ENCODE data around the gene SOX1.

DNA sequence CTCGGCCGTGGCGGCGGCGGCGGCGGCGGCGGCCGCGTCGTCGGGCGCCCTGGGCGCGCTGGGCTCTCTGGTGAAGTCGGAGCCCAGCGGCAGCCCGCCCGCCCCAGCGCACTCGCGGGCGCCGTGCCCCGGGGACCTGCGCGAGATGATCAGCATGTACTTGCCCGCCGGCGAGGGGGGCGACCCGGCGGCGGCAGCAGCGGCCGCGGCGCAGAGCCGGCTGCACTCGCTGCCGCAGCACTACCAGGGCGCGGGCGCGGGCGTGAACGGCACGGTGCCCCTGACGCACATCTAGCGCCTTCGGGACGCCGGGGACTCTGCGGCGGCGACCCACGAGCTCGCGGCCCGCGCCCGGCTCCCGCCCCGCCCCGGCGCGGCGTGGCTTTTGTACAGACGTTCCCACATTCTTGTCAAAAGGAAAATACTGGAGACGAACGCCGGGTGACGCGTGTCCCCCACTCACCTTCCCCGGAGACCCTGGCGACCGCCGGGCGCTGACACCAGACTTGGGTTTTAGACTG lies 1.7 kb downstream of the SOX1 start:
- TF ChIP-seq POLR2A (IDR thresholded peaks at IDR 0.05; ENCODE audit: low read depth, low read length) (no peak), SUZ12 (IDR thresholded peaks at IDR 0.05; ENCODE audit: unreplicated experiment) (no peak), CBFB (IDR thresholded peaks at IDR 0.05; ENCODE audit: low read depth) (no peak), BHLHE40 (IDR thresholded peaks at IDR 0.05; ENCODE audit: borderline replicate concordance in 1 of 2, low read depth in 2 of 2, low read length in 1 of 2) (no peak), ETV6 (conservative IDR thresholded peaks at IDR 0.05 in 1 of 2, IDR thresholded peaks at IDR 0.05 in 1 of 2; ENCODE audit: borderline replicate concordance in 1 of 2, low read depth in 1 of 2) (no peak), HDAC2 (IDR thresholded peaks at IDR 0.05) (no peak)
